Esophagus squamous epithelium (tissue), 5 donors: ENCODE measurements around the gene LBR. TPM values are rescaled to one million over a fixed set of nuclear protein-coding genes. Genes with fewer than 3 reads are reported as not detected.

Source experiments
- DNase-seq: peaks from one replicate; lab custom pipeline; 2025; lab: John Stamatoyannopoulos, UW
- H3K27ac ChIP-seq, 4 donors: fragments of 200-600 bp; sonication (generic); one replicate each; pipeline ENCODE4 v1.5.1; 2016 to 2019; ENCODE audit warnings: mild to moderate bottlenecking in 1 of 4
- H3K27me3 ChIP-seq, 4 donors: fragments of 200-600 bp; sonication (generic); 1 replicate in 3 of 4; 2 replicates in 1 of 4; pipeline versions ENCODE4 v1.5.1 to v1.6.0; 2017 to 2021; ENCODE audit warnings: antibody characterized with exemption in 1 of 4
- H3K36me3 ChIP-seq, 3 donors: fragments of 200-600 bp; sonication (generic); one replicate each; pipeline ENCODE4 v1.5.1; 2016 to 2019
- H3K4me1 ChIP-seq, 3 donors: fragments of 200-600 bp; sonication (generic); one replicate each; pipeline ENCODE4 v1.5.1; 2017 to 2019
- H3K4me3 ChIP-seq, 4 donors: fragments of 200-600 bp; sonication (generic); 1 replicate in 3 of 4; 2 replicates in 1 of 4; pipeline ENCODE4 v1.5.1; 2016 to 2019; ENCODE audit warnings: mild to moderate bottlenecking in 2 of 4, moderate library complexity in 1 of 4
- H3K9me3 ChIP-seq, 3 donors: fragments of 200-600 bp; sonication (generic); one replicate each; pipeline ENCODE4 v1.5.1; 2016 to 2019
- CTCF ChIP-seq, 6 experiments: fragments of 450-650 bp in 4 of 6; fragments of 200-600 bp in 2 of 6; sonication (generic) in 2 of 6; IDR thresholded peaks; one replicate each; pipeline ENCODE4 v1.5.1; 2016 to 2019; ENCODE audit warnings: antibody characterized with exemption in 6 of 6, mild to moderate bottlenecking in 4 of 6, moderate library complexity in 4 of 6
- POLR2A ChIP-seq, 4 donors: fragments of 450-650 bp; IDR thresholded peaks; one replicate each; pipeline ENCODE4 v1.6.1; 2017; ENCODE audit warnings: antibody characterized with exemption in 4 of 4, mild to moderate bottlenecking in 4 of 4, moderate library complexity in 3 of 4
- WGBS, 2 donors: methylation state at CpG; one replicate each; pipeline ENCODE4 v1.1.5; 2018; 5-methylcytosine and 5-hydroxymethylcytosine counted together
- intact Hi-C: fragments of 100-400 bp; cut with DNase I; formaldehyde crosslinking; loops from one replicate; pipeline ENCODE4 v1.15.0; 2022
- total RNA-seq, 4 donors: library from RNA; depleted of rRNA; stranded (reverse); fragments of >200 nt; gene quantifications; one replicate each; pipeline ENCODE4 v1.1.0, GENCODE V29; 2016
- donor health status: DM: yes; HTN: yes; CAD: no.

The LBR gene
- total RNA-seq, 4 donors from 2014 or later = 39.8 to 50.0 (median 42.9) TPM

GRCh38 chr1:225368036-225368552, 59.7 kb downstream of the LBR start:
- Histone ChIP-seq H3K4me3 (no peak overlapping the region), H3K9me3 (no peaks in the 10 kb centered on the region), H3K36me3 (no peaks in the 10 kb centered on the region), H3K27ac (no peak overlapping the region), H3K27me3 (peaks cover 0 to 3% (median 0%) of the 10 kb centered on the region in 4 donors), H3K4me1 (no peaks in the 10 kb centered on the region)
- intact Hi-C loops = no loop called here
- DNase-seq = no peak
- TF ChIP-seq POLR2A (IDR thresholded peaks at IDR 0.05) = no peak
- TF ChIP-seq CTCF (IDR thresholded peaks at IDR 0.05) = no peak
- 80 to 83% methylated on average over 3 of the region's 3 CpGs for WGBS, 2 donors

- DNase-seq = no peak
- Histone ChIP-seq H3K27ac (no peak overlapping the region), H3K36me3 (no peaks in the 10 kb centered on the region), H3K4me3 (no peak overlapping the region), H3K4me1 (no peaks in the 10 kb centered on the region), H3K9me3 (no peaks in the 10 kb centered on the region), H3K27me3 (peaks cover 0 to 3% (median 0%) of the 10 kb centered on the region in 4 donors)
- intact Hi-C loops = no loop called here
- 23 to 43% methylated on average over 1 of the region's 1 CpG for WGBS, 2 donors
- TF ChIP-seq CTCF (IDR thresholded peaks at IDR 0.05) (no peak), POLR2A (IDR thresholded peaks at IDR 0.05) (no peak)
Measured at GRCh38 chr1:225366552-225366951, 61.3 kb downstream of the LBR start.

GRCh38 chr1:225366018-225366417, 61.8 kb downstream of the LBR start:
- intact Hi-C loops = no loop called here
- Histone ChIP-seq H3K27me3 (peaks cover 0 to 3% (median 0%) of the 10 kb centered on the region in 4 donors), H3K36me3 (no peaks in the 10 kb centered on the region), H3K4me1 (no peaks in the 10 kb centered on the region), H3K27ac (no peak overlapping the region), H3K9me3 (no peaks in the 10 kb centered on the region), H3K4me3 (no peak overlapping the region)
- TF ChIP-seq CTCF (IDR thresholded peaks at IDR 0.05) = no peak
- TF ChIP-seq POLR2A (IDR thresholded peaks at IDR 0.05) = no peak
- no peak for DNase-seq

- no peak for DNase-seq
- no peak for TF ChIP-seq CTCF (IDR thresholded peaks at IDR 0.05)
- TF ChIP-seq POLR2A (IDR thresholded peaks at IDR 0.05) = no peak
- Histone ChIP-seq H3K36me3 (no peaks in the 10 kb centered on the region), H3K27me3 (peaks cover 0 to 3% (median 0%) of the 10 kb centered on the region in 4 donors), H3K9me3 (no peaks in the 10 kb centered on the region), H3K4me3 (no peak overlapping the region), H3K4me1 (no peaks in the 10 kb centered on the region), H3K27ac (no peak overlapping the region)
- intact Hi-C loops = no loop called here
- 82 to 87% methylated on average over 6 of the region's 6 CpGs for WGBS, 2 donors
Measured at GRCh38 chr1:225364439-225364838, 63.4 kb downstream of the LBR start.

- Histone ChIP-seq H3K27me3 (peaks cover 0 to 3% (median 0%) of the 10 kb centered on the region in 4 donors), H3K4me3 (no peak overlapping the region), H3K27ac (no peak overlapping the region), H3K4me1 (no peaks in the 10 kb centered on the region), H3K9me3 (no peaks in the 10 kb centered on the region), H3K36me3 (no peaks in the 10 kb centered on the region)
- DNase-seq = no peak
- TF ChIP-seq CTCF (IDR thresholded peaks at IDR 0.05) (no peak), POLR2A (IDR thresholded peaks at IDR 0.05) (no peak)
- intact Hi-C loops = no loop called here
Measured at GRCh38 chr1:225362805-225363204, 65.0 kb downstream of the LBR start.
